ENCODE data around the gene CCDC181. TPM values are rescaled to one million over a fixed set of nuclear protein-coding genes. Genes with fewer than 3 reads are reported as not detected.

CCDC181 gene
- total RNA-seq, 4 donors from 2014 or later: 1.0 to 5.2 (median 3.0) TPM; not detected in 1

- peaks cover 0 to 7% of the 10 kb centered on the region in 2 donors for H3K4me1 ChIP-seq
Measured at GRCh38 chr1:169347688-169348382, 79.4 kb downstream of the CCDC181 start.

DNA sequence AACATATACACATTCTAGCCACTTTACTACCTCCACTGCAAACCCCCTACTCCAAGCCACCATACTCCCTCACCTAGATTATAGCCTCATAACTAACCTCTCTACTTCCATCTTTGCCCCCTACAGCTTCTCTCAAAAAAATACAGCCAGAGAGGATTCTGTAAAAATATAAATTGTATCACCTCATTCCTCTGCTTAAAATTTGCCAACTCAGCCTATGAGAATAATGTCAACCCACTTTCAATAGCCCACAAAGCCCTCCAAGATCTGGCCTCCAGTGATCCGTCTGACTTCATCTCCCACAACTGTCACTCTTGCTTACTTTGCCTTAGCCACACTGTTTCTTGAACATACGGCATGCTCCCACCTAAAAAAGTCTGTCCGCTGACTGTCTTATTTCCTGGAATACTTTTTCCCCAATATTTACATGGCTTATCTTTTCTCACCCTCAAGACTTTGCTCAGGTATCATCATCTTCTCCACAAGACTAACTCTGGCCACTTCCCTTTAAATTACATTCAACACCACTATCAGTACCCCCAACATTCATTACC is 81.2 kb downstream of the CCDC181 start:
- Histone ChIP-seq H3K4me1 (peaks cover 0 to 7% of the 10 kb centered on the region in 2 donors), H3K27me3 (no peaks in the 10 kb centered on the region), H3K36me3 (no peaks in the 10 kb centered on the region), H3K9me3 (no peaks in the 10 kb centered on the region), H3K4me3 (no peak overlapping the region), H3K27ac (no peak overlapping the region)
- TF ChIP-seq CTCF (IDR thresholded peaks at IDR 0.05) (no peak), POLR2A (IDR thresholded peaks at IDR 0.05) (no peak)
- intact Hi-C loops (cut with DNase I; ENCODE audit: low total_unique reads): loop anchor here (10.0 kb wide), 1 partner anchor 741 kb away; no protein-coding TSS in a partner anchor
- no peak for DNase-seq

More at GRCh38 chr1:169347688-169348382, 79.4 kb downstream of the CCDC181 start:
- no peaks in the 10 kb centered on the region for H3K36me3 ChIP-seq
- DNase-seq: no peak
- intact Hi-C loops (cut with DNase I; ENCODE audit: low total_unique reads): loop anchor here (10.0 kb wide), 1 partner anchor 743 kb away; no protein-coding TSS in a partner anchor
- H3K4me3 ChIP-seq: no peak overlapping the region
- no peaks in the 10 kb centered on the region for H3K27me3 ChIP-seq
- no peak for TF ChIP-seq CTCF (IDR thresholded peaks at IDR 0.05)
- no peak for TF ChIP-seq POLR2A (IDR thresholded peaks at IDR 0.05)
- no peaks in the 10 kb centered on the region for H3K9me3 ChIP-seq
- no peak overlapping the region for H3K27ac ChIP-seq

GRCh38 chr1:169345511-169345910 is 81.8 kb downstream of the CCDC181 start:
- H3K4me1 ChIP-seq: peaks cover 0 to 7% of the 10 kb centered on the region in 2 donors
- intact Hi-C loops (cut with DNase I; ENCODE audit: low total_unique reads): loop anchor here (10.0 kb wide), 1 partner anchor 741 kb away; no protein-coding TSS in a partner anchor
- no peak overlapping the region for H3K27ac ChIP-seq
- TF ChIP-seq CTCF (IDR thresholded peaks at IDR 0.05) (no peak), POLR2A (IDR thresholded peaks at IDR 0.05) (no peak)
- H3K27me3 ChIP-seq: no peaks in the 10 kb centered on the region
- H3K9me3 ChIP-seq: no peaks in the 10 kb centered on the region
- no peaks in the 10 kb centered on the region for H3K36me3 ChIP-seq
- no peak for DNase-seq
- no peak overlapping the region for H3K4me3 ChIP-seq

Small RNA genes lying within 50 kb of the gene (small RNA-seq; reads per million reads assigned to genes)
- not detected for gene AL021068.2

Other genes starting within 250 kb of the CCDC181 start
- 10 to 100 TPM; 14.1 to 42.6 (median 25.0) TPM for gene NME7, start 59.7 kb downstream of the CCDC181 start, total RNA-seq
- 10 to 100 TPM; 24.7 to 70.6 (median 39.1) TPM for gene BLZF1, start 59.3 kb downstream of the CCDC181 start, total RNA-seq
- 10 to 100 TPM; 12.6 to 52.4 (median 16.7) TPM for gene SLC19A2, start 58.5 kb upstream of the CCDC181 start, total RNA-seq
- gene F5, start 159.0 kb upstream of the CCDC181 start, total RNA-seq: 1 to 10 TPM in 1 of 4 donors, under 1 TPM in 2, not detected in 1; under 0.01 to 1.3 (median 0.43) TPM
- gene SELP, start 202.7 kb upstream of the CCDC181 start, total RNA-seq: 10 to 100 TPM in 3 of 4 donors, 1 to 10 TPM in 1; 6.8 to 32.3 (median 27.4) TPM

All from uterus (tissue), 4 donors.